Nasal cavity respiratory epithelium epithelial cell of viscerocranial mucosa (primary cell): ENCODE data around the gene RNF144A. TPM values are rescaled to one million over a fixed set of nuclear protein-coding genes. Genes with fewer than 3 reads are reported as not detected.

Experiments used
- total RNA-seq: library from RNA; depleted of rRNA; stranded (reverse); fragments of >200 nt; gene quantifications from 2 replicates; pipeline ENCODE4 v1.2.3, GENCODE V29; 2014

RNF144A gene
- total RNA-seq, result 0.68 and 1.1 TPM in 2 replicates

GRCh38 chr2:6917071-6917760, at the start of gene RNF144A:
TSS of gene RNF144A (plus strand) at chr2:6917412. CDS start at chr2:6996927, 79,515 bp downstream.

GRCh38 chr2:6877402-6878304, 39.6 kb upstream of the RNF144A start, which contains the start of gene RSAD2:
TSS of gene RSAD2 (plus strand) at chr2:6877777. CDS start at chr2:6877801, 24 bp downstream.

Other genes starting within 250 kb of the RNF144A start
- 0.34 and 0.57 TPM in 2 replicates for gene CMPK2, start 51.5 kb upstream of the RNF144A start, total RNA-seq
- 1.1 and 4.4 TPM in 2 replicates for gene RSAD2, start 39.6 kb upstream of the RNF144A start, total RNA-seq